ENCODE measurements around the gene FLNB. TPM values are rescaled to one million over a fixed set of nuclear protein-coding genes. Genes with fewer than 3 reads are reported as not detected.

The FLNB gene
- total and polyA plus RNA-seq, 2 of the 8 experiments (the other 6 are each of a cell fraction or from before 2014, with no cell fraction given) = 72.3 to 118 TPM

GRCh38 chr3:58084788-58085543 lies 76.7 kb downstream of the FLNB start:
- peaks cover 0 to 5% (median 0%) of the 10 kb centered on the region in 4 experiments; a peak in 1 of 7 replicates for H3K4me1 ChIP-seq (replicated peaks in 1 of 4; ENCODE audit: control insufficient read depth in 3 of 4, insufficient read depth in 4 of 4, low read length in 3 of 4)
- H3K4me3 ChIP-seq (ENCODE audit: extremely low read depth in 1 of 4, insufficient read depth in 2 of 4, low read depth in 3 of 4, low read length in 4 of 4) = no peak overlapping the region
- no peak overlapping the region for H4K8ac ChIP-seq (ENCODE audit: extremely low read depth, insufficient read depth, low read length)
- H2BK12ac ChIP-seq (ENCODE audit: low read depth, low read length) = no peak overlapping the region
- DNase-seq (ENCODE audit: low read depth in 1 of 2, low spot score in 2 of 2) (no peak), FAIRE-seq (no peak)
- no peak overlapping the region for H4K5ac ChIP-seq (ENCODE audit: insufficient read length, low read depth, low read length)
- H3K79me2 ChIP-seq (ENCODE audit: control insufficient read depth in 1 of 2, insufficient read depth in 2 of 2, low read length in 2 of 2) = peaks cover 0 to 7% of the 10 kb centered on the region in 2 experiments; a peak in 1 of 4 replicates
- no peak overlapping the region for H3K56ac ChIP-seq (replicated peaks; ENCODE audit: insufficient read length, low read depth, low read length)
- no peak overlapping the region for H2BK120ac ChIP-seq (replicated peaks; ENCODE audit: low read depth, low read length)
- H3K4me2 ChIP-seq (ENCODE audit: insufficient read depth in 1 of 2, low read depth in 2 of 2, low read length in 2 of 2) = no peak overlapping the region
- H2BK15ac ChIP-seq (ENCODE audit: low read length) = no peak overlapping the region
- H3K4ac ChIP-seq (replicated peaks; ENCODE audit: insufficient read length, low read depth, low read length) = no peak overlapping the region
- H4K91ac ChIP-seq (replicated peaks; ENCODE audit: insufficient read length, low read length) = no peak overlapping the region
- peaks cover 6% of the 10 kb centered on the region for H3K79me1 ChIP-seq (ENCODE audit: low read depth, low read length)
- POLR2A ChIA-PET (ENCODE audit: partially characterized antibody) = interaction anchor here (0.6 kb wide), 1 partner anchor 60 kb away, joined by 3 read pairs; no protein-coding TSS in a partner anchor
- H2BK5ac ChIP-seq (ENCODE audit: low read depth, low read length) = no peak overlapping the region
- H2AK5ac ChIP-seq (ENCODE audit: low read depth, low read length) = no peak overlapping the region
- no peak overlapping the region for H2AFZ ChIP-seq (ENCODE audit: low read length)
- H3K27me3 ChIP-seq (replicated peaks in 1 of 4; ENCODE audit: control insufficient read depth in 3 of 4, extremely low read depth in 1 of 4, insufficient read depth in 3 of 4, low read length in 3 of 4) = no peaks in the 10 kb centered on the region
- H3K36me3 ChIP-seq (ENCODE audit: control insufficient read depth in 2 of 4, insufficient read depth in 4 of 4, low read length in 3 of 4) = peaks cover 0 to 18% (median 4%) of the 10 kb centered on the region in 4 experiments; a peak in 4 of 8 replicates
- H3K9me3 ChIP-seq (ENCODE audit: insufficient read depth in 2 of 2, low read depth in 1 of 2, low read length in 1 of 2) = no peaks in the 10 kb centered on the region
- TF ChIP-seq KDM1A (IDR thresholded peaks at IDR 0.05; ENCODE audit: borderline replicate concordance, low read length) (no peak), FOSL1 (IDR thresholded peaks at IDR 0.05; ENCODE audit: insufficient read depth, low read depth, low read length) (no peak), TAF7 (optimal IDR thresholded peaks at IDR 0.05; ENCODE audit: borderline replicate concordance, low read depth, low read length) (no peak), CTCF (IDR thresholded peaks at IDR 0.05; ENCODE audit: control extremely low read depth in 1 of 3, insufficient read depth in 1 of 3, low read depth in 1 of 3, low read length in 3 of 3) (no peak), GTF2F1 (IDR thresholded peaks at IDR 0.05; ENCODE audit: borderline replicate concordance, low read depth, low read length) (no peak), CHD1 (IDR thresholded peaks at IDR 0.05; ENCODE audit: low read depth, low read length) (no peak), KDM4A (IDR thresholded peaks at IDR 0.05; ENCODE audit: low read depth, low read length, severe bottlenecking) (no peak)
- no peak overlapping the region for H2BK20ac ChIP-seq (ENCODE audit: low read length)
- H3K23ac ChIP-seq (ENCODE audit: insufficient read length) = no peak overlapping the region
- H3K27ac ChIP-seq (ENCODE audit: low read depth, low read length) = no peak overlapping the region
- no peak overlapping the region for H3K9ac ChIP-seq (replicated peaks in 1 of 4; ENCODE audit: extremely low read depth in 1 of 4, low read depth in 3 of 4, low read length in 3 of 4)
- no peak overlapping the region for H3K18ac ChIP-seq (ENCODE audit: extremely low read depth, low read length)
- H3K23me2 ChIP-seq (ENCODE audit: low read depth, low read length) = no peaks in the 10 kb centered on the region
- H4K20me1 ChIP-seq (replicated peaks in 1 of 2; ENCODE audit: control insufficient read depth in 1 of 2, insufficient read depth in 2 of 2, low read length in 2 of 2) = peaks cover 0 to 2% of the 10 kb centered on the region in 2 experiments
- CTCF ChIA-PET (ENCODE audit: partially characterized antibody) = interaction anchor here (1.2 to 1.3 kb wide), 2 partner anchors 18 to 76 kb away, joined by 3 read pairs; partner anchors contain the start of gene FLNB
- 85% methylated on average over 5 of the region's 5 CpGs; no CpG with 5 or more reads in 1 of the 2 experiments for WGBS, 2 experiments (ENCODE audit: extremely low coverage in 1 of 2, insufficient coverage in 1 of 2, insufficient read length in 1 of 2, insufficient replicate concordance in 2 of 2, low coverage in 1 of 2, low lambda C conversion rate in 2 of 2, missing lambda C conversion rate in 1 of 2)
- no peak overlapping the region for H3K14ac ChIP-seq (ENCODE audit: insufficient read length)
